HCT116 (cell line): ENCODE data around the gene PRKAG1. TPM values are rescaled to one million over a fixed set of nuclear protein-coding genes. Genes with fewer than 3 reads are reported as not detected.
A peak's percentile ranks its signal among the peaks of the same experiment; 100 is the strongest.

Experiments
- ATAC-seq: fragments of 200-7000 bp; cut with Tn5 transposase; 2 replicates; pipeline ENCODE4 v1.9.1; 2020; ENCODE audit warnings: mild to moderate bottlenecking, moderate library complexity
- BruUV-seq: library from RNA; stranded (reverse); fragments of 400-500 nt; replicated peaks from 2 replicates; lab custom pipeline; 2021; lab: Mats Ljungman, UMichigan
- CTCF ChIA-PET: fragments of 300-600 bp; sonication (Branson Sonifier 250); formaldehyde crosslinking; loops from one replicate; lab custom pipeline; 2021; ENCODE audit warnings: antibody characterized with exemption; lab: Charles Lee
- POLR2A ChIA-PET: fragments of 300-600, 350-600 bp; sonication (Branson Sonifier 250); formaldehyde crosslinking; loops from one replicate; lab custom pipeline; 2021; ENCODE audit warnings: antibody characterized with exemption; lab: Charles Lee
- RAD21 ChIA-PET, 2 experiments: fragments of 300-600 bp; sonication (Branson Sonifier 250); formaldehyde crosslinking; loops; one replicate each; lab custom pipeline; 2023; ENCODE audit warnings: low total read pairs in 2 of 2; ENCODE audit not compliant: uncharacterized antibody in 2 of 2, unreplicated experiment in 2 of 2, low non-redundant PET in 1 of 2; lab: Charles Lee
- DNase-seq: peaks from one replicate; pipeline ENCODE4 v3.0.0-alpha.2; 2010; ENCODE audit warnings: low read depth, low spot score
- H2AFZ ChIP-seq: fragments of 200-600 bp; shearing (Covaris generic), sonication (generic); 2 replicates; pipeline ENCODE4 v1.6.1; 2017; ENCODE audit warnings: low read depth, mixed run types, mixed read lengths, antibody characterized with exemption, low read length; ENCODE audit not compliant: poor library complexity, severe bottlenecking
- H3K27ac ChIP-seq: 2 replicates; pipeline ENCODE4 v1.5.1; 2012; ENCODE audit warnings: low read depth, low read length
- H3K27me3 ChIP-seq: fragments of 200-600 bp; sonication (generic); 2 replicates; pipeline ENCODE4 v1.6.1; 2016; ENCODE audit warnings: mixed run types, low read length, mixed read lengths; ENCODE audit not compliant: insufficient read depth
- H3K36me3 ChIP-seq, 2 experiments: fragments of 200-500 bp in 1 of 2; fragments of 200-600 bp in 1 of 2; sonication (Bioruptor generic) in 1 of 2; sonication (generic) in 1 of 2; 2 replicates each; pipeline versions ENCODE4 v1.5.1 to v1.6.1; 2014 to 2016; ENCODE audit warnings: low read length in 2 of 2, inconsistent platforms in 1 of 2, mixed read lengths in 1 of 2, mixed run types in 1 of 2; ENCODE audit not compliant: insufficient read depth in 2 of 2, control insufficient read depth in 1 of 2
- H3K4me1 ChIP-seq, 2 experiments: fragments of 200-600 bp in 1 of 2; sonication (generic) in 1 of 2; 2 replicates each; pipeline versions ENCODE4 v1.5.1 to v1.6.1; 2012 to 2017; ENCODE audit warnings: low read length in 2 of 2, inconsistent platforms in 1 of 2, mild to moderate bottlenecking in 1 of 2, mixed read lengths in 1 of 2, mixed run types in 1 of 2, moderate library complexity in 1 of 2; ENCODE audit not compliant: insufficient read depth in 2 of 2, control insufficient read depth in 1 of 2
- H3K4me2 ChIP-seq: fragments of 200-600 bp; sonication (generic); 2 replicates; pipeline ENCODE4 v1.6.1; 2017; ENCODE audit warnings: mixed run types, low read length, mixed read lengths
- H3K4me3 ChIP-seq, 2 experiments: fragments of 200-600 bp in 1 of 2; sonication (generic) in 1 of 2; replicated peaks in 1 of 2; 2 replicates each; pipeline ENCODE4 v1.5.1; 2011 to 2016; ENCODE audit warnings: low read length in 2 of 2, control low read depth in 1 of 2, low read depth in 1 of 2, mild to moderate bottlenecking in 1 of 2, mixed read lengths in 1 of 2, mixed run types in 1 of 2
- H3K79me2 ChIP-seq: fragments of 200-600 bp; sonication (generic); 2 replicates; pipeline ENCODE4 v1.6.1; 2017; ENCODE audit warnings: mild to moderate bottlenecking, mixed run types, low read length, moderate library complexity, mixed read lengths; ENCODE audit not compliant: insufficient read depth
- H3K9ac ChIP-seq: fragments of 200-600 bp; sonication (generic); 2 replicates; pipeline ENCODE4 v1.6.1; 2016; ENCODE audit warnings: low read length, mixed read lengths
- H3K9me2 ChIP-seq: fragments of 200-600 bp; sonication (generic), shearing (Covaris generic); 2 replicates; pipeline ENCODE4 v1.6.1; 2017; ENCODE audit warnings: mixed run types, mild to moderate bottlenecking, moderate library complexity; ENCODE audit not compliant: insufficient read depth
- H3K9me3 ChIP-seq, 2 experiments: fragments of 200-500 bp in 1 of 2; fragments of 200-600 bp in 1 of 2; sonication (Bioruptor generic) in 1 of 2; sonication (generic) in 1 of 2; 2 replicates each; pipeline ENCODE4 v1.6.1; 2014 to 2017; ENCODE audit warnings: low read length in 2 of 2, mixed read lengths in 2 of 2, inconsistent platforms in 1 of 2, low read depth in 1 of 2, mild to moderate bottlenecking in 1 of 2, mixed run types in 1 of 2, moderate library complexity in 1 of 2; ENCODE audit not compliant: control insufficient read depth in 1 of 2, insufficient read depth in 1 of 2
- H4K20me1 ChIP-seq: fragments of 200-600 bp; sonication (generic), shearing (Covaris generic); 2 replicates; pipeline ENCODE4 v1.6.1; 2017; ENCODE audit warnings: mixed run types, mild to moderate bottlenecking, moderate library complexity; ENCODE audit not compliant: insufficient read depth
- CBX3 ChIP-seq: IDR thresholded peaks from 2 replicates; pipeline ENCODE4 v1.6.1; 2012; ENCODE audit warnings: low read depth
- CEBPB ChIP-seq: IDR thresholded peaks from 2 replicates; pipeline ENCODE4 v1.6.1; 2012; ENCODE audit warnings: low read depth
- EGR1 ChIP-seq: IDR thresholded peaks from 2 replicates; pipeline ENCODE4 v1.6.1; 2012; ENCODE audit warnings: low read depth
- EZH2 ChIP-seq: fragments of 200-600 bp; sonication (generic); IDR thresholded peaks from 2 replicates; pipeline ENCODE4 v1.6.1; 2017; ENCODE audit warnings: antibody characterized with exemption, mixed run types
- POLR2A ChIP-seq: IDR thresholded peaks from 2 replicates; pipeline ENCODE4 v1.7.0; 2011; ENCODE audit warnings: borderline replicate concordance; ENCODE audit not compliant: insufficient read depth, insufficient read length; ENCODE audit errors: extremely low read depth
- POLR2AphosphoS5 ChIP-seq: IDR thresholded peaks from 2 replicates; pipeline ENCODE4 v1.6.1; 2011; ENCODE audit warnings: mild to moderate bottlenecking, low read depth, low read length, moderate library complexity
- SRF ChIP-seq: IDR thresholded peaks from 2 replicates; pipeline ENCODE4 v1.6.1; 2012; ENCODE audit warnings: low read depth
- TCF7L2 ChIP-seq: IDR thresholded peaks from 2 replicates; pipeline ENCODE4 v1.7.0; 2011; ENCODE audit warnings: borderline replicate concordance, inconsistent platforms; ENCODE audit not compliant: insufficient read depth, insufficient read length; ENCODE audit errors: extremely low read depth
- YY1 ChIP-seq: IDR thresholded peaks from 2 replicates; pipeline ENCODE4 v1.6.1; 2011; ENCODE audit warnings: low read length, low read depth, moderate library complexity, mild to moderate bottlenecking; ENCODE audit not compliant: insufficient replicate concordance; ENCODE audit errors: extremely low read depth
- ZBTB33 ChIP-seq: IDR thresholded peaks from 2 replicates; pipeline ENCODE4 v1.6.1; 2011; ENCODE audit warnings: mild to moderate bottlenecking, low read length, moderate library complexity; ENCODE audit not compliant: insufficient replicate concordance; ENCODE audit errors: extremely low read depth
- intact Hi-C: fragments of 100-400 bp; cut with micrococcal nuclease; formaldehyde crosslinking; loops from 2 replicates; pipeline ENCODE4 v1.10.0; 2022
- total RNA-seq: library from RNA; stranded (reverse); gene quantifications from one replicate; pipeline ENCODE4 v1.2.1, GENCODE V29; 2021; ENCODE audit not compliant: unreplicated experiment

The PRKAG1 gene
- total RNA-seq, 1 experiment from 2014 or later = 64.6 TPM

- Histone ChIP-seq H3K4me1 (peaks cover 6 to 24% of the 10 kb centered on the region in 2 experiments; a peak in 3 of 4 replicates), H3K79me2 (peaks cover 9% of the 10 kb centered on the region; the same call in 1 of the 2 replicates), H3K27me3 (no peaks in the 10 kb centered on the region), H4K20me1 (no peaks in the 10 kb centered on the region), H3K36me3 (no peaks in the 10 kb centered on the region), H2AFZ (peak overlapping the region; percentile 86)
- BruUV-seq = no TSS peak
- CTCF ChIA-PET = interaction anchor here (1.9 to 2.6 kb wide), 2 partner anchors 10 to 16 kb away, joined by 5 to 10 read pairs; no protein-coding TSS in a partner anchor
- no peak for ATAC-seq
- TF ChIP-seq CEBPB (no peak), CBX3 (no peak), YY1 (no peak), ZBTB33 (no peak), POLR2A (no peak), EGR1 (no peak), SRF (no peak), TCF7L2 (no peak), EZH2 (no peak), POLR2AphosphoS5 (no peak)
- TF ChIP-seq, all 23 proteins: peak for 0
- H3K4me3 ChIP-seq = peak overlapping the region in 1 of 2 experiments; percentile 82; a peak in 1 of 4 replicates
- POLR2A ChIA-PET = no interaction called here
- peak overlapping the region; percentile 87; the same call in 1 of the 2 replicates for H3K9ac ChIP-seq
- DNase-seq = no peak
- RAD21 ChIA-PET = no interaction called here
- no peaks in the 10 kb centered on the region for H3K9me2 ChIP-seq
- H3K9me3 ChIP-seq = no peaks in the 10 kb centered on the region
- H3K27ac ChIP-seq = no peak overlapping the region
- intact Hi-C loops = no loop called here
- peak overlapping the region; percentile 99 for H3K4me2 ChIP-seq
These were observed 46.2 kb downstream of the PRKAG1 start for GRCh38 chr12:48972213-48972951.
